ENCODE results near the gene CCL22.

DNA sequence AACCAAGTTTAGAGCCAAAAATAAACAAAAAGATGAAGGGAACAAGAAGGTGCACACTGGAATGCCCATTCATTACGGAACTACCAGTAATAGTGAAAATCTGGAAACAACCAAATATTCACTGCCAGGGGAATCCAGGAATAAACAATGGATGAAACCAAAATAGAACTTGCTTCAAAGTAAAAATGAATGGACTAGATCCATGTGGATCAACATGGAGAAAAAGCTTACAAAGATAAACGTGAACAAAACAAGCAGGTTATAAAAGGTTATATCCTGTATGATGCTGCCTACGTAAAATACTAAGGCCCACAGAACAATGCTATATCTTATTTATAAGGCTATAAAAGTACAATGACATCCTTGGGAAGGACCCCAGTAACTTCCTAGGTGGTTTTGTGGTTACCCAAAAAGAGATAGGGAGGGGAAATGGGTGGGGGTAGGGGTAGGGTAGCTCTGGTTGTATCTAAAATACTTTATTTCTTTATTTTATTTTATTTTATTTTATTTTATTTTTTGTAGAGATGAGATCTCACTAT, 12.8 kb upstream of the CCL22 start:
- TF ChIP-seq, protein P1, sequence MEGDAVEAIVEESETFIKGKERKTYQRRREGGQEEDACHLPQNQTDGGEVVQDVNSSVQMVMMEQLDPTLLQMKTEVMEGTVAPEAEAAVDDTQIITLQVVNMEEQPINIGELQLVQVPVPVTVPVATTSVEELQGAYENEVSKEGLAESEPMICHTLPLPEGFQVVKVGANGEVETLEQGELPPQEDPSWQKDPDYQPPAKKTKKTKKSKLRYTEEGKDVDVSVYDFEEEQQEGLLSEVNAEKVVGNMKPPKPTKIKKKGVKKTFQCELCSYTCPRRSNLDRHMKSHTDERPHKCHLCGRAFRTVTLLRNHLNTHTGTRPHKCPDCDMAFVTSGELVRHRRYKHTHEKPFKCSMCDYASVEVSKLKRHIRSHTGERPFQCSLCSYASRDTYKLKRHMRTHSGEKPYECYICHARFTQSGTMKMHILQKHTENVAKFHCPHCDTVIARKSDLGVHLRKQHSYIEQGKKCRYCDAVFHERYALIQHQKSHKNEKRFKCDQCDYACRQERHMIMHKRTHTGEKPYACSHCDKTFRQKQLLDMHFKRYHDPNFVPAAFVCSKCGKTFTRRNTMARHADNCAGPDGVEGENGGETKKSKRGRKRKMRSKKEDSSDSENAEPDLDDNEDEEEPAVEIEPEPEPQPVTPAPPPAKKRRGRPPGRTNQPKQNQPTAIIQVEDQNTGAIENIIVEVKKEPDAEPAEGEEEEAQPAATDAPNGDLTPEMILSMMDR (conservative IDR thresholded peaks at IDR 0.05; ENCODE audit: low read length) = no peak
- TF ChIP-seq EZH2phosphoT487 (IDR thresholded peaks at IDR 0.05; ENCODE audit: borderline replicate concordance) = no peak
